ENCODE data around the gene C5orf34.
"Not testable (repeated sequence)": the region's sequence is repeated elsewhere in the genome, so short reads cannot be mapped to it uniquely, and the experiment has no call there.

The C5orf34 gene

GRCh38 chr5:43514816-43515677 lies at the start of gene C5orf34:
TSS of gene C5orf34 (minus strand) at chr5:43515148. CDS start at chr5:43509339, 5,809 bp downstream.
- peak; percentile 86 for DNase-seq (ENCODE audit: low read depth, low spot score)

GRCh38 chr5:43564289-43564850 lies 49.4 kb upstream of the C5orf34 start:
- no peak for DNase-seq (ENCODE audit: low read depth, low spot score)

- no peak for DNase-seq (ENCODE audit: low read depth, low spot score)
Observed at GRCh38 chr5:43563321-43563720, 48.4 kb upstream of the C5orf34 start.

- no peak for DNase-seq (ENCODE audit: low read depth, low spot score)
Observed at GRCh38 chr5:43561356-43561755, 46.4 kb upstream of the C5orf34 start.

GRCh38 chr5:43560128-43560527 lies 45.2 kb upstream of the C5orf34 start:
- DNase-seq (ENCODE audit: low read depth, low spot score) = no peak

GRCh38 chr5:43556857-43557542 lies 42.1 kb upstream of the C5orf34 start, which contains the start of gene PAIP1:
TSS of gene PAIP1 (minus strand) at chr5:43557077. CDS start at chr5:43556846, 231 bp downstream.
- peak; percentile 54 for DNase-seq (ENCODE audit: low read depth, low spot score)

GRCh38 chr5:43556607-43556856 lies 41.6 kb upstream of the C5orf34 start:
- not testable (repeated sequence) for DNase-seq (ENCODE audit: low read depth, low spot score)

- DNase-seq (ENCODE audit: low read depth, low spot score) = peak; percentile 9
Observed at GRCh38 chr5:43555895-43556606, 41.1 kb upstream of the C5orf34 start.

GRCh38 chr5:43554497-43554896 lies 39.5 kb upstream of the C5orf34 start:
- DNase-seq (ENCODE audit: low read depth, low spot score) = no peak

GRCh38 chr5:43553381-43553780 lies 38.4 kb upstream of the C5orf34 start:
- no peak for DNase-seq (ENCODE audit: low read depth, low spot score)

GRCh38 chr5:43551731-43552130 lies 36.8 kb upstream of the C5orf34 start:
- DNase-seq (ENCODE audit: low read depth, low spot score) = no peak

- DNase-seq (ENCODE audit: low read depth, low spot score) = not testable (repeated sequence)
Observed at GRCh38 chr5:43549272-43549671, 34.3 kb upstream of the C5orf34 start.

GRCh38 chr5:43548358-43548757 lies 33.4 kb upstream of the C5orf34 start:
- DNase-seq (ENCODE audit: low read depth, low spot score) = no peak

- DNase-seq (ENCODE audit: low read depth, low spot score) = no peak
Observed at GRCh38 chr5:43547532-43547931, 32.6 kb upstream of the C5orf34 start.

- no peak for DNase-seq (ENCODE audit: low read depth, low spot score)
Observed at GRCh38 chr5:43543434-43543833, 28.5 kb upstream of the C5orf34 start.

- no peak for DNase-seq (ENCODE audit: low read depth, low spot score)
Observed at GRCh38 chr5:43540746-43541145, 25.8 kb upstream of the C5orf34 start.

- no peak for DNase-seq (ENCODE audit: low read depth, low spot score)
Observed at GRCh38 chr5:43536972-43537371, 22.0 kb upstream of the C5orf34 start.

- DNase-seq (ENCODE audit: low read depth, low spot score) = no peak
Observed at GRCh38 chr5:43533646-43534045, 18.7 kb upstream of the C5orf34 start.

- DNase-seq (ENCODE audit: low read depth, low spot score) = no peak
Observed at GRCh38 chr5:43530648-43531047, 15.7 kb upstream of the C5orf34 start.

GRCh38 chr5:43523662-43524072 lies 8.7 kb upstream of the C5orf34 start:
- DNase-seq (ENCODE audit: low read depth, low spot score) = no peak

- DNase-seq (ENCODE audit: low read depth, low spot score) = no peak
Observed at GRCh38 chr5:43520615-43521014, 5.7 kb upstream of the C5orf34 start.

- no peak for DNase-seq (ENCODE audit: low read depth, low spot score)
Observed at GRCh38 chr5:43515678-43516048, 715 bp upstream of the C5orf34 start.
